Activated CD8-positive, alpha-beta T cell treated with anti-CD3 and anti-CD28 coated beads for 36 hours (primary cell): ENCODE data around the gene ATP1A4. TPM values are rescaled to one million over a fixed set of nuclear protein-coding genes. Genes with fewer than 3 reads are reported as not detected.

ENCODE experiments used
- ATAC-seq: fragments of 200-7000 bp; cut with Tn5 transposase; one replicate; pipeline ENCODE4 v1.10.0; 2021; ENCODE audit warnings: mild to moderate bottlenecking, moderate library complexity
- CTCF ChIA-PET: fragments of 350-600 bp; sonication (Branson Sonifier 250); formaldehyde crosslinking; loops from one replicate; lab custom pipeline; 2021; ENCODE audit warnings: antibody characterized with exemption; lab: Charles Lee
- POLR2A ChIA-PET: fragments of 350-600 bp; sonication (Branson Sonifier 250); formaldehyde crosslinking; loops from one replicate; lab custom pipeline; 2021; ENCODE audit warnings: antibody characterized with exemption; lab: Charles Lee
- DNase-seq: peaks from one replicate; pipeline ENCODE4 v3.0.0-alpha.2; 2020
- H3K27ac Mint-ChIP-seq: one replicate; pipeline ENCODE4 v1.8.0; 2021; ENCODE audit warnings: mild to moderate bottlenecking, mixed read lengths
- H3K27me3 Mint-ChIP-seq: one replicate; pipeline ENCODE4 v1.8.0; 2021; ENCODE audit warnings: mixed read lengths
- H3K36me3 Mint-ChIP-seq: one replicate; pipeline ENCODE4 v1.8.0; 2021; ENCODE audit warnings: low read depth, mixed read lengths
- H3K4me1 Mint-ChIP-seq: one replicate; pipeline ENCODE4 v1.8.0; 2021; ENCODE audit warnings: low read depth, mixed read lengths
- H3K4me3 Mint-ChIP-seq: one replicate; pipeline ENCODE4 v1.8.0; 2021; ENCODE audit warnings: mild to moderate bottlenecking, moderate library complexity, mixed read lengths
- H3K9me3 Mint-ChIP-seq: one replicate; pipeline ENCODE4 v1.8.0; 2021; ENCODE audit warnings: mixed read lengths
- intact Hi-C: fragments of 100-400 bp; cut with micrococcal nuclease; formaldehyde crosslinking; loops from one replicate; pipeline ENCODE4 v1.10.0; 2022
- total RNA-seq, 2 experiments: library from RNA; stranded (reverse); gene quantifications; one replicate each; pipeline ENCODE4 v1.2.3, GENCODE V29; 2021
- TF ChIP-seq, protein P1 (sequence below): fragments of 200-600 bp; IDR thresholded peaks from one replicate; pipeline ENCODE4 v1.8.0; 2022; ENCODE audit warnings: antibody characterized with exemption, mild to moderate bottlenecking

Gene ATP1A4
- total RNA-seq, 2 experiments from 2014 or later, result not detected

DNA sequence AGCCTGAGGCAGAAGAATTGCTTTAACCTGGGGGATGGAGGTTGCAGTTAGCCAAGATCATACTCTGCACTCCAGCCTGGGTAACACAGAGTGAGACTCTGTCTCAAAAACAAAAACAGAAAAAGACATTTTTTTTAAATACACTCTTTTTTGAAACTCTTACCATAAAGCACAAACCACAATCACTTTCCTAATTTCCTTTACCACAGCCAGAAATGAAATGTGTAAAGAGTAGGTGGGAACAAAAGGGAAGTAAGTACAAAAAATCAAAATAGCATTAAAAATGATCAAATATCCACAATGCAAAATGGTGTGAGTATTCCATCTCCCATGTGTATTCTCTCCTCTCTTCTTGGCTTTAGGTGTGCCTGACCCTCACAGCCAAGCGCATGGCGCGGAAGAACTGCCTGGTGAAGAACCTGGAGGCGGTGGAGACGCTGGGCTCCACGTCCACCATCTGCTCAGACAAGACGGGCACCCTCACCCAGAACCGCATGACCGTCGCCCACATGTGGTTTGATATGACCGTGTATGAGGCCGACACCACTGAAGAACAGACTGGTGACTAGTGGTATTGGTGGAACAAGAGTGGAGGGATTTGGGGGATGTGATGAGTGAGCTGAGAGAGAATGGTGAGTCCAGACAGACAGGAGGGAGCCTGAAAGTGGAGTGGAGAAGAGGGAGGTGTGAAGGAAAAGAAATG, 14.9 kb downstream of the ATP1A4 start:
- peak; percentile 15 for DNase-seq
- Mint-ChIP-seq H3K27ac (no peak overlapping the region), H3K36me3 (no peaks in the 10 kb centered on the region), H3K4me1 (peaks cover 33% of the 10 kb centered on the region), H3K4me3 (no peak overlapping the region), H3K27me3 (peaks cover 11% of the 10 kb centered on the region), H3K9me3 (no peaks in the 10 kb centered on the region)
- no peak for ATAC-seq
- ChIA-PET POLR2A (interaction anchor here (1.0 kb wide), 2 partner anchors 65 to 86 kb away, joined by 3 to 4 read pairs; no protein-coding TSS in a partner anchor), CTCF (interaction anchor here (0.9 to 1.7 kb wide), 3 partner anchors 16 to 85 kb away, joined by 3 to 7 read pairs (median 5); no protein-coding TSS in a partner anchor)
- intact Hi-C loops, result loop anchor here (5.0 kb wide), 1 partner anchor 79 kb away; no protein-coding TSS in a partner anchor
- TF ChIP-seq, protein P1, sequence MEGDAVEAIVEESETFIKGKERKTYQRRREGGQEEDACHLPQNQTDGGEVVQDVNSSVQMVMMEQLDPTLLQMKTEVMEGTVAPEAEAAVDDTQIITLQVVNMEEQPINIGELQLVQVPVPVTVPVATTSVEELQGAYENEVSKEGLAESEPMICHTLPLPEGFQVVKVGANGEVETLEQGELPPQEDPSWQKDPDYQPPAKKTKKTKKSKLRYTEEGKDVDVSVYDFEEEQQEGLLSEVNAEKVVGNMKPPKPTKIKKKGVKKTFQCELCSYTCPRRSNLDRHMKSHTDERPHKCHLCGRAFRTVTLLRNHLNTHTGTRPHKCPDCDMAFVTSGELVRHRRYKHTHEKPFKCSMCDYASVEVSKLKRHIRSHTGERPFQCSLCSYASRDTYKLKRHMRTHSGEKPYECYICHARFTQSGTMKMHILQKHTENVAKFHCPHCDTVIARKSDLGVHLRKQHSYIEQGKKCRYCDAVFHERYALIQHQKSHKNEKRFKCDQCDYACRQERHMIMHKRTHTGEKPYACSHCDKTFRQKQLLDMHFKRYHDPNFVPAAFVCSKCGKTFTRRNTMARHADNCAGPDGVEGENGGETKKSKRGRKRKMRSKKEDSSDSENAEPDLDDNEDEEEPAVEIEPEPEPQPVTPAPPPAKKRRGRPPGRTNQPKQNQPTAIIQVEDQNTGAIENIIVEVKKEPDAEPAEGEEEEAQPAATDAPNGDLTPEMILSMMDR, result no peak

- DNase-seq, result no peak
- intact Hi-C loops, result loop anchor here (5.0 kb wide), 1 partner anchor 80 kb away; no protein-coding TSS in a partner anchor
- no peaks in the 10 kb centered on the region for H3K9me3 Mint-ChIP-seq
- ATAC-seq, result no peak
- peaks cover 33% of the 10 kb centered on the region for H3K4me1 Mint-ChIP-seq
- no peak overlapping the region for H3K4me3 Mint-ChIP-seq
- H3K36me3 Mint-ChIP-seq, result no peaks in the 10 kb centered on the region
- no peak overlapping the region for H3K27ac Mint-ChIP-seq
- ChIA-PET CTCF (interaction anchor here (0.9 to 1.5 kb wide), 3 partner anchors 15 to 85 kb away, joined by 3 to 7 read pairs (median 3); no protein-coding TSS in a partner anchor), POLR2A (interaction anchor here (1.0 kb wide), 2 partner anchors 66 to 85 kb away, joined by 3 to 4 read pairs; no protein-coding TSS in a partner anchor)
- TF ChIP-seq, protein P1, result no peak
- peaks cover 11% of the 10 kb centered on the region for H3K27me3 Mint-ChIP-seq
These were observed 15.7 kb downstream of the ATP1A4 start for GRCh38 chr1:160167056-160167455.

DNA sequence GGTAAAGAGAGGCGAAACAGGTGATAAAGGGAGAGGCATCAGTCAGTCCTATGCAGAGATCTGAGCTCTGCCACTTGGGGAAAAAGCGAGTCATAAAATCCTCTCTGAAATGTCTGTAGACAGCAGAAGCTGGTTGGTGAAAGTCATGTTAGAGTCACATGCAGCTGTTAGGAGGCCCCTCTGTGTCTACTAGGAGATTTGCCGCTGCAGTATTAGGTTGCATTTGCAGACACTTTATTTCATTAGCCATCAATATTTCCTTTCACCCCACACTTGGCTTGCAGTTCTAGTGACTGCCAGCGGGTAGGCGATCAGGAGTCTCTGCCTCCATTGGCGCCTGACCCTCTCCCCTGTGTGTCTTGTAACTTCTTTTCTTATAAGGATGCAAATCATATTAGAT, 16.2 kb downstream of the ATP1A4 start:
- Mint-ChIP-seq H3K4me1 (peaks cover 33% of the 10 kb centered on the region), H3K4me3 (no peak overlapping the region), H3K27me3 (peaks cover 11% of the 10 kb centered on the region), H3K9me3 (no peaks in the 10 kb centered on the region), H3K36me3 (no peaks in the 10 kb centered on the region), H3K27ac (no peak overlapping the region)
- POLR2A ChIA-PET, result interaction anchor here (1.0 kb wide), 1 partner anchor 66 kb away, joined by 3 read pairs; no protein-coding TSS in a partner anchor
- DNase-seq (peak; percentile 65), ATAC-seq (peak; percentile 87)
- CTCF ChIA-PET, result interaction anchor here (0.9 to 1.5 kb wide), 3 partner anchors 14 to 84 kb away, joined by 3 to 7 read pairs (median 3); no protein-coding TSS in a partner anchor
- TF ChIP-seq, protein P1, result no peak
- intact Hi-C loops, result loop anchor here (5.0 kb wide), 1 partner anchor 80 kb away; no protein-coding TSS in a partner anchor

- ATAC-seq, result no peak
- no peaks in the 10 kb centered on the region for H3K36me3 Mint-ChIP-seq
These were observed 16.6 kb downstream of the ATP1A4 start for GRCh38 chr1:160168016-160168415.

More at GRCh38 chr1:160168016-160168415, 16.6 kb downstream of the ATP1A4 start:
- Mint-ChIP-seq H3K4me3 (no peak overlapping the region), H3K27ac (no peak overlapping the region), H3K27me3 (peaks cover 11% of the 10 kb centered on the region), H3K4me1 (peaks cover 33% of the 10 kb centered on the region), H3K9me3 (no peaks in the 10 kb centered on the region)
- POLR2A ChIA-PET, result no interaction called here
- CTCF ChIA-PET, result interaction anchor here (1.5 to 1.7 kb wide), 2 partner anchors 82 to 84 kb away, joined by 7 read pairs; no protein-coding TSS in a partner anchor
- intact Hi-C loops, result loop anchor here (5.0 kb wide), 1 partner anchor 81 kb away; no protein-coding TSS in a partner anchor
- no peak for DNase-seq
- TF ChIP-seq, protein P1, result no peak
